GM12878 (cell line): ENCODE data around the gene CBX8. TPM values are rescaled to one million over a fixed set of nuclear protein-coding genes. Genes with fewer than 3 reads are reported as not detected.

Experiments
- MTA3 ChIP-seq: IDR thresholded peaks from 2 replicates; pipeline ENCODE4 v1.6.1; 2012; ENCODE audit warnings: low read length, inconsistent platforms, borderline replicate concordance
- NFXL1 ChIP-seq: fragments of 450-650 bp; IDR thresholded peaks from 2 replicates; pipeline ENCODE4 v1.6.1; 2017; ENCODE audit warnings: antibody characterized with exemption, mild to moderate bottlenecking, borderline replicate concordance
- NFYA ChIP-seq: IDR thresholded peaks from 2 replicates; pipeline ENCODE4 v1.6.1; 2011; ENCODE audit warnings: low read depth, mild to moderate bottlenecking, low read length, improper control_type of control experiment, borderline replicate concordance
- PML ChIP-seq: IDR thresholded peaks from 2 replicates; pipeline ENCODE4 v1.6.1; 2012; ENCODE audit warnings: low read length, inconsistent platforms
- RAD21 ChIP-seq: IDR thresholded peaks from 2 replicates; pipeline ENCODE4 v1.6.1; 2011; ENCODE audit warnings: mild to moderate bottlenecking, low read depth, low read length, moderate library complexity; ENCODE audit not compliant: insufficient read depth
- SIN3A ChIP-seq: IDR thresholded peaks from 2 replicates; pipeline ENCODE4 v1.6.1; 2012; ENCODE audit warnings: low read depth, low read length, improper control_type of control experiment
- SRF ChIP-seq, 2 experiments: IDR thresholded peaks; 2 replicates each; pipeline ENCODE4 v1.6.1; 2011; ENCODE audit warnings: low read depth in 2 of 2, low read length in 2 of 2, mild to moderate bottlenecking in 1 of 2, moderate library complexity in 1 of 2
- TAF1 ChIP-seq: IDR thresholded peaks from 2 replicates; pipeline ENCODE4 v1.6.1; 2011; ENCODE audit warnings: mild to moderate bottlenecking, low read depth, low read length, borderline replicate concordance
- TCF3 ChIP-seq: IDR thresholded peaks from 2 replicates; pipeline ENCODE4 v1.6.1; 2012; ENCODE audit warnings: low read depth, mild to moderate bottlenecking, low read length, borderline replicate concordance; ENCODE audit not compliant: insufficient read depth
- TCF7 ChIP-seq: IDR thresholded peaks from 2 replicates; pipeline ENCODE4 v1.6.1; 2014; ENCODE audit warnings: antibody characterized with exemption, borderline replicate concordance
- ZNF217 ChIP-seq: fragments of 450-650 bp; IDR thresholded peaks from 2 replicates; pipeline ENCODE4 v1.6.1; 2017; ENCODE audit warnings: antibody characterized with exemption, mild to moderate bottlenecking
- ZNF384 ChIP-seq: IDR thresholded peaks from 2 replicates; pipeline ENCODE4 v1.6.1; 2012; ENCODE audit warnings: low read depth, mild to moderate bottlenecking, low read length, improper control_type of control experiment, borderline replicate concordance
- polyA plus RNA-seq, 11 experiments: library from polyadenylated mRNA; depleted of rRNA in 4 of 11; unstranded in 6 of 11; stranded (reverse) in 5 of 11; fragments of >200 nt; fragmentation: Nextera tagmentation in 4 of 11; fragmentation: Illumina TruSeq in 1 of 11; extraction: Ambion mirVana in 4 of 11; extraction: Trizol in 1 of 11; gene quantifications; 1 replicate in 1 of 11; 2 replicates in 10 of 11; pipeline versions ENCODE4 v1.2.1 to v1.2.3, GENCODE V29; 2011 to 2016; ENCODE audit warnings: inconsistent platforms in 2 of 11, missing spikeins in 2 of 11, low read depth in 1 of 11
- total RNA-seq, 4 experiments: library from RNA; depleted of rRNA in 3 of 4; stranded (reverse); fragments of >200 nt in 3 of 4; fragmentation: Illumina TruSeq in 1 of 4; extraction: Trizol in 1 of 4; gene quantifications; 2 replicates each; pipeline versions ENCODE4 v1.2.1 to v1.2.3, GENCODE V29; 2013 to 2021
- TF ChIP-seq, protein P1 (sequence below): fragments of 450-650 bp; IDR thresholded peaks from 2 replicates; pipeline ENCODE4 v1.6.1; 2017; ENCODE audit warnings: mild to moderate bottlenecking, low read depth, inconsistent platforms; ENCODE audit not compliant: poor library complexity, severe bottlenecking
- TF ChIP-seq, protein P2 (sequence below): IDR thresholded peaks from 2 replicates; pipeline ENCODE4 v1.6.1; 2011; ENCODE audit warnings: low read depth, mild to moderate bottlenecking, low read length, moderate library complexity, borderline replicate concordance; ENCODE audit errors: extremely low read depth
- TF ChIP-seq, protein P3 (sequence below), 3 experiments: IDR thresholded peaks in 2 of 3; conservative IDR thresholded peaks in 1 of 3; 2 replicates each; pipeline ENCODE4 v1.5.1; 2011; ENCODE audit warnings: low read depth in 3 of 3, low read length in 3 of 3, mild to moderate bottlenecking in 3 of 3, control low read depth in 2 of 3, moderate library complexity in 2 of 3, inconsistent platforms in 1 of 3, mixed read lengths in 1 of 3; ENCODE audit not compliant: control insufficient read depth in 2 of 3, insufficient read depth in 1 of 3; ENCODE audit errors: extremely low read depth in 1 of 3
- TF ChIP-seq, protein P4 (sequence below): IDR thresholded peaks from 2 replicates; pipeline ENCODE4 v1.6.1; 2012; ENCODE audit warnings: mild to moderate bottlenecking, low read depth, low read length
- TF ChIP-seq, protein P5 (sequence below): fragments of 450-650 bp; IDR thresholded peaks from 2 replicates; pipeline ENCODE4 v1.6.1; 2018; ENCODE audit warnings: borderline replicate concordance, mild to moderate bottlenecking; ENCODE audit not compliant: partially characterized antibody

The CBX8 gene
- total and polyA plus RNA-seq, 10 of the 15 experiments (the other 5 are each of a cell fraction or from before 2014, with no cell fraction given), result 0.03 to 6.7 (median 1.9) TPM

DNA sequence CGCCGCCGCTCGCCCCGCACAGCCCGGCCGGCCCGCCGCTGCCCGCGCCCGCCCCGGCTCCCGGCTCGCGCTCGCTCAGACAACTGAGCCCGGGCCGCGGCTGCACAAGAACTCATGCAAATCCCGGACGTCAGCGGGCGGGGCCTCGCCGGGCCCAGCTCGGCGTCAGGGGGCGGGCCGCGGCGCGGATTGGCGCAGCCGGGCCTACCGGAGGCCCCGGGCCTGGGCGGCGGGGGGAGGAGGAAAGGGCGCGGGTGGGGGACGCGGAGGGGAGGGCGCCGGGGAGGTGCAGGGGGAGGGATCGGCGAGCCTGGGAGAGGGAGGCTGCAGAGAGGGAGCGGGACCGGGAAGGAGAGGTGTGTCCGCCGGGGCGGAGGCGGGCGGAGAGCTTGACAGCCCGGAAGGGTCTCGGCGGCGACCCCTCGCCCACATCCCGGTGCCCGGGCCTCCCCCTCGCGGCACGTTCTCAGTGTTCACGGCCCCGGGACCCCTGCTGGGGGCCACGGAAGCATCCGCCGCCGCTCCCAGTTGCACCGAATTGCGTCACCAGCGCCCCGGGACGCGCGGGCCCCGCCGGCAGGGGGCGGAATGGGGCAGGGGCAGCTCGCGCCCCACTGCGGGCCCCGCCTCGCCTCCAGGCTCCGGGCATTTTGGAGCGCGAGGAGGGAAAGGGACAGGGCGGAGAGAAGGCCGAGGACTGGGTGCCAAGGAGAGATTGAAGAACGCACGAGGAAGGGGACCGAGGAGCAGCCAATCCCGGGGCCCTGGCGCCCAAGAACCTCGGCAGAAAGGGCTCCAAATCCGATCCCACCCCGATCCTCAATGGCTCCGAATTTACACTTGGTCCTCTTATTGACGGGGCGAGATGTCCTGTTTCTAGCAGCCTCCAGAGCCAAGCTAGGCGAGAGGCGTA is 42.7 kb upstream of the CBX8 start, which contains the start of gene CBX4 (continued):
- TF ChIP-seq TCF3, result peak; percentile 65; the same call in 1 of the 2 replicates
- TF ChIP-seq, protein P1, sequence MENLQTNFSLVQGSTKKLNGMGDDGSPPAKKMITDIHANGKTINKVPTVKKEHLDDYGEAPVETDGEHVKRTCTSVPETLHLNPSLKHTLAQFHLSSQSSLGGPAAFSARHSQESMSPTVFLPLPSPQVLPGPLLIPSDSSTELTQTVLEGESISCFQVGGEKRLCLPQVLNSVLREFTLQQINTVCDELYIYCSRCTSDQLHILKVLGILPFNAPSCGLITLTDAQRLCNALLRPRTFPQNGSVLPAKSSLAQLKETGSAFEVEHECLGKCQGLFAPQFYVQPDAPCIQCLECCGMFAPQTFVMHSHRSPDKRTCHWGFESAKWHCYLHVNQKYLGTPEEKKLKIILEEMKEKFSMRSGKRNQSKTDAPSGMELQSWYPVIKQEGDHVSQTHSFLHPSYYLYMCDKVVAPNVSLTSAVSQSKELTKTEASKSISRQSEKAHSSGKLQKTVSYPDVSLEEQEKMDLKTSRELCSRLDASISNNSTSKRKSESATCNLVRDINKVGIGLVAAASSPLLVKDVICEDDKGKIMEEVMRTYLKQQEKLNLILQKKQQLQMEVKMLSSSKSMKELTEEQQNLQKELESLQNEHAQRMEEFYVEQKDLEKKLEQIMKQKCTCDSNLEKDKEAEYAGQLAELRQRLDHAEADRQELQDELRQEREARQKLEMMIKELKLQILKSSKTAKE, result no peak
- TF ChIP-seq, protein P2, sequence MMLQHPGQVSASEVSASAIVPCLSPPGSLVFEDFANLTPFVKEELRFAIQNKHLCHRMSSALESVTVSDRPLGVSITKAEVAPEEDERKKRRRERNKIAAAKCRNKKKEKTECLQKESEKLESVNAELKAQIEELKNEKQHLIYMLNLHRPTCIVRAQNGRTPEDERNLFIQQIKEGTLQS, result no peak
- TF ChIP-seq PML, result no peak
- TF ChIP-seq RAD21, result peak; percentile 18; the same call in 1 of the 2 replicates
- TF ChIP-seq SIN3A, result no peak
- no peak for TF ChIP-seq NFYA
- peak; percentile 96 for TF ChIP-seq TAF1
- TF ChIP-seq, protein P3, sequence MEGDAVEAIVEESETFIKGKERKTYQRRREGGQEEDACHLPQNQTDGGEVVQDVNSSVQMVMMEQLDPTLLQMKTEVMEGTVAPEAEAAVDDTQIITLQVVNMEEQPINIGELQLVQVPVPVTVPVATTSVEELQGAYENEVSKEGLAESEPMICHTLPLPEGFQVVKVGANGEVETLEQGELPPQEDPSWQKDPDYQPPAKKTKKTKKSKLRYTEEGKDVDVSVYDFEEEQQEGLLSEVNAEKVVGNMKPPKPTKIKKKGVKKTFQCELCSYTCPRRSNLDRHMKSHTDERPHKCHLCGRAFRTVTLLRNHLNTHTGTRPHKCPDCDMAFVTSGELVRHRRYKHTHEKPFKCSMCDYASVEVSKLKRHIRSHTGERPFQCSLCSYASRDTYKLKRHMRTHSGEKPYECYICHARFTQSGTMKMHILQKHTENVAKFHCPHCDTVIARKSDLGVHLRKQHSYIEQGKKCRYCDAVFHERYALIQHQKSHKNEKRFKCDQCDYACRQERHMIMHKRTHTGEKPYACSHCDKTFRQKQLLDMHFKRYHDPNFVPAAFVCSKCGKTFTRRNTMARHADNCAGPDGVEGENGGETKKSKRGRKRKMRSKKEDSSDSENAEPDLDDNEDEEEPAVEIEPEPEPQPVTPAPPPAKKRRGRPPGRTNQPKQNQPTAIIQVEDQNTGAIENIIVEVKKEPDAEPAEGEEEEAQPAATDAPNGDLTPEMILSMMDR (IDR thresholded peaks at IDR 0.05 in 2 of 3, conservative IDR thresholded peaks at IDR 0.05 in 1 of 3; ENCODE audit: control insufficient read depth in 2 of 3, extremely low read depth in 1 of 3, insufficient read depth in 1 of 3, low read depth in 3 of 3, low read length in 3 of 3), result peak; percentile 58 to 74 (median 64); a peak in 5 of 6 replicates
- TF ChIP-seq, protein P4, sequence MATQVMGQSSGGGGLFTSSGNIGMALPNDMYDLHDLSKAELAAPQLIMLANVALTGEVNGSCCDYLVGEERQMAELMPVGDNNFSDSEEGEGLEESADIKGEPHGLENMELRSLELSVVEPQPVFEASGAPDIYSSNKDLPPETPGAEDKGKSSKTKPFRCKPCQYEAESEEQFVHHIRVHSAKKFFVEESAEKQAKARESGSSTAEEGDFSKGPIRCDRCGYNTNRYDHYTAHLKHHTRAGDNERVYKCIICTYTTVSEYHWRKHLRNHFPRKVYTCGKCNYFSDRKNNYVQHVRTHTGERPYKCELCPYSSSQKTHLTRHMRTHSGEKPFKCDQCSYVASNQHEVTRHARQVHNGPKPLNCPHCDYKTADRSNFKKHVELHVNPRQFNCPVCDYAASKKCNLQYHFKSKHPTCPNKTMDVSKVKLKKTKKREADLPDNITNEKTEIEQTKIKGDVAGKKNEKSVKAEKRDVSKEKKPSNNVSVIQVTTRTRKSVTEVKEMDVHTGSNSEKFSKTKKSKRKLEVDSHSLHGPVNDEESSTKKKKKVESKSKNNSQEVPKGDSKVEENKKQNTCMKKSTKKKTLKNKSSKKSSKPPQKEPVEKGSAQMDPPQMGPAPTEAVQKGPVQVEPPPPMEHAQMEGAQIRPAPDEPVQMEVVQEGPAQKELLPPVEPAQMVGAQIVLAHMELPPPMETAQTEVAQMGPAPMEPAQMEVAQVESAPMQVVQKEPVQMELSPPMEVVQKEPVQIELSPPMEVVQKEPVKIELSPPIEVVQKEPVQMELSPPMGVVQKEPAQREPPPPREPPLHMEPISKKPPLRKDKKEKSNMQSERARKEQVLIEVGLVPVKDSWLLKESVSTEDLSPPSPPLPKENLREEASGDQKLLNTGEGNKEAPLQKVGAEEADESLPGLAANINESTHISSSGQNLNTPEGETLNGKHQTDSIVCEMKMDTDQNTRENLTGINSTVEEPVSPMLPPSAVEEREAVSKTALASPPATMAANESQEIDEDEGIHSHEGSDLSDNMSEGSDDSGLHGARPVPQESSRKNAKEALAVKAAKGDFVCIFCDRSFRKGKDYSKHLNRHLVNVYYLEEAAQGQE, result no peak
- TF ChIP-seq ZNF217, result peak; percentile 84
- no peak for TF ChIP-seq NFXL1
- TF ChIP-seq, protein P5, sequence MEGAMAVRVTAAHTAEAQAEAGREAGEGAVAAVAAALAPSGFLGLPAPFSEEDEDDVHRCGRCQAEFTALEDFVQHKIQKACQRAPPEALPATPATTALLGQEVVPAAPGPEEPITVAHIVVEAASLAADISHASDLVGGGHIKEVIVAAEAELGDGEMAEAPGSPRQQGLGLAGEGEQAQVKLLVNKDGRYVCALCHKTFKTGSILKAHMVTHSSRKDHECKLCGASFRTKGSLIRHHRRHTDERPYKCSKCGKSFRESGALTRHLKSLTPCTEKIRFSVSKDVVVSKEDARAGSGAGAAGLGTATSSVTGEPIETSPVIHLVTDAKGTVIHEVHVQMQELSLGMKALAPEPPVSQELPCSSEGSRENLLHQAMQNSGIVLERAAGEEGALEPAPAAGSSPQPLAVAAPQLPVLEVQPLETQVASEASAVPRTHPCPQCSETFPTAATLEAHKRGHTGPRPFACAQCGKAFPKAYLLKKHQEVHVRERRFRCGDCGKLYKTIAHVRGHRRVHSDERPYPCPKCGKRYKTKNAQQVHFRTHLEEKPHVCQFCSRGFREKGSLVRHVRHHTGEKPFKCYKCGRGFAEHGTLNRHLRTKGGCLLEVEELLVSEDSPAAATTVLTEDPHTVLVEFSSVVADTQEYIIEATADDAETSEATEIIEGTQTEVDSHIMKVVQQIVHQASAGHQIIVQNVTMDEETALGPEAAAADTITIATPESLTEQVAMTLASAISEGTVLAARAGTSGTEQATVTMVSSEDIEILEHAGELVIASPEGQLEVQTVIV, result no peak
- TF ChIP-seq SRF (IDR thresholded peaks at IDR 0.05; ENCODE audit: low read depth in 2 of 2, low read length in 2 of 2), result no peak
- no peak for TF ChIP-seq TCF7
- TF ChIP-seq ZNF384, result no peak
- no peak for TF ChIP-seq MTA3
